Measurements from ENCODE around the gene SEMA7A. TPM values are rescaled to one million over a fixed set of nuclear protein-coding genes. Genes with fewer than 3 reads are reported as not detected.

The SEMA7A gene
- total and polyA plus RNA-seq, 11 donors, result 0.53 to 7.5 (median 1.8) TPM

GRCh38 chr15:74451322-74451721, 17.6 kb upstream of the SEMA7A start:
- ATAC-seq, result no peak

DNA sequence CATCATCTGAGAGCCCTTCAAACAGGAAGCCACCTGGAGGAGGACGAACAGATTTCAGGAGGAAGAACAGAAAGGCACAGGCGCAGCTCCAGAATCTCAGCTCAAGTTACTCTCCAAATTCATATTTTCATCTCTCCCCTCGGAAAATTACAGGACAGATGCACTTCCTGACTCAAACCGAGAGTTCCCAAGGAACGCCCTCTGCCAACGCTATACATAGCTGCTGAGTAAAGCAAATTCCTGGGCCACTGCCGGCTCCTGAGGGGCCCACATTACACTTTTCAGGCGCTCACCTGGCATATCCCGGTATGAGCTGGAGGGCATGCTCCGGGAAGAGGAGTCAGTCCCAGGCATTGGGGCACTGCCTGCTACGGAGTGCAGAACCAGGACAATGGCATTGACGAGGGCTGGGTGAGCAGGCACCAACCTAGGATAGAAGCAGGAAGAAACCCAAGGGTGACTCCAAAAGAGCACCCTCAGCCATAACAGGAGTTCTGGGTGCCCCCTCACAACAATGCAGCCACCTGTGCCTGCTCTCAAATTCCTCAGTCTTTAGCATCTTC, 16.0 kb upstream of the SEMA7A start:
- Histone ChIP-seq H3K4me1 (peaks cover 0 to 15% (median 0%) of the 10 kb centered on the region in 12 donors), H3K36me3 (peaks cover 0 to 100% (median 95%) of the 10 kb centered on the region in 9 donors), H3K4me3 (no peak overlapping the region), H3K27me3 (no peaks in the 10 kb centered on the region), H3K9me3 (no peaks in the 10 kb centered on the region), H3K27ac (no peak overlapping the region)
- TF ChIP-seq POLR2A (IDR thresholded peaks at IDR 0.05), result no peak
- TF ChIP-seq, protein P1, sequence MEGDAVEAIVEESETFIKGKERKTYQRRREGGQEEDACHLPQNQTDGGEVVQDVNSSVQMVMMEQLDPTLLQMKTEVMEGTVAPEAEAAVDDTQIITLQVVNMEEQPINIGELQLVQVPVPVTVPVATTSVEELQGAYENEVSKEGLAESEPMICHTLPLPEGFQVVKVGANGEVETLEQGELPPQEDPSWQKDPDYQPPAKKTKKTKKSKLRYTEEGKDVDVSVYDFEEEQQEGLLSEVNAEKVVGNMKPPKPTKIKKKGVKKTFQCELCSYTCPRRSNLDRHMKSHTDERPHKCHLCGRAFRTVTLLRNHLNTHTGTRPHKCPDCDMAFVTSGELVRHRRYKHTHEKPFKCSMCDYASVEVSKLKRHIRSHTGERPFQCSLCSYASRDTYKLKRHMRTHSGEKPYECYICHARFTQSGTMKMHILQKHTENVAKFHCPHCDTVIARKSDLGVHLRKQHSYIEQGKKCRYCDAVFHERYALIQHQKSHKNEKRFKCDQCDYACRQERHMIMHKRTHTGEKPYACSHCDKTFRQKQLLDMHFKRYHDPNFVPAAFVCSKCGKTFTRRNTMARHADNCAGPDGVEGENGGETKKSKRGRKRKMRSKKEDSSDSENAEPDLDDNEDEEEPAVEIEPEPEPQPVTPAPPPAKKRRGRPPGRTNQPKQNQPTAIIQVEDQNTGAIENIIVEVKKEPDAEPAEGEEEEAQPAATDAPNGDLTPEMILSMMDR (IDR thresholded peaks at IDR 0.05), result no peak
- WGBS, 4 donors, result 85 to 92% (median 88%) methylated on average over 10 to 12 of the region's 12 CpGs
- DNase-seq (no peak), ATAC-seq (no peak)
- intact Hi-C loops (cut with DNase I), result no loop called here

More at GRCh38 chr15:74451322-74451721, 17.6 kb upstream of the SEMA7A start:
- Histone ChIP-seq H3K9me3 (no peaks in the 10 kb centered on the region), H3K27me3 (no peaks in the 10 kb centered on the region), H3K4me1 (peaks cover 0 to 21% (median 0%) of the 10 kb centered on the region in 12 donors), H3K36me3 (peaks cover 0 to 100% (median 95%) of the 10 kb centered on the region in 9 donors), H3K4me3 (no peak overlapping the region), H3K27ac (no peak overlapping the region)
- 88 to 98% (median 98%) methylated on average over 2 of the region's 2 CpGs for WGBS, 4 donors
- DNase-seq, result no peak
- intact Hi-C loops (cut with DNase I), result no loop called here
- TF ChIP-seq POLR2A (IDR thresholded peaks at IDR 0.05), result no peak
- TF ChIP-seq, protein P1 (IDR thresholded peaks at IDR 0.05), result no peak

- Histone ChIP-seq H3K36me3 (peaks cover 0 to 97% (median 91%) of the 10 kb centered on the region in 9 donors), H3K9me3 (no peaks in the 10 kb centered on the region), H3K27me3 (no peaks in the 10 kb centered on the region), H3K4me3 (no peak overlapping the region), H3K4me1 (peaks cover 0 to 16% (median 1%) of the 10 kb centered on the region in 12 donors), H3K27ac (no peak overlapping the region)
- WGBS, 4 donors, result 94 to 100% (median 97%) methylated on average over 1 to 7 of the region's 7 CpGs
- ATAC-seq, result no peak
- intact Hi-C loops (cut with DNase I), result no loop called here
- TF ChIP-seq, protein P1 (IDR thresholded peaks at IDR 0.05), result no peak
- TF ChIP-seq POLR2A (IDR thresholded peaks at IDR 0.05), result no peak
- DNase-seq, result no peak
These were observed 15.3 kb upstream of the SEMA7A start for GRCh38 chr15:74449095-74449494.

DNA sequence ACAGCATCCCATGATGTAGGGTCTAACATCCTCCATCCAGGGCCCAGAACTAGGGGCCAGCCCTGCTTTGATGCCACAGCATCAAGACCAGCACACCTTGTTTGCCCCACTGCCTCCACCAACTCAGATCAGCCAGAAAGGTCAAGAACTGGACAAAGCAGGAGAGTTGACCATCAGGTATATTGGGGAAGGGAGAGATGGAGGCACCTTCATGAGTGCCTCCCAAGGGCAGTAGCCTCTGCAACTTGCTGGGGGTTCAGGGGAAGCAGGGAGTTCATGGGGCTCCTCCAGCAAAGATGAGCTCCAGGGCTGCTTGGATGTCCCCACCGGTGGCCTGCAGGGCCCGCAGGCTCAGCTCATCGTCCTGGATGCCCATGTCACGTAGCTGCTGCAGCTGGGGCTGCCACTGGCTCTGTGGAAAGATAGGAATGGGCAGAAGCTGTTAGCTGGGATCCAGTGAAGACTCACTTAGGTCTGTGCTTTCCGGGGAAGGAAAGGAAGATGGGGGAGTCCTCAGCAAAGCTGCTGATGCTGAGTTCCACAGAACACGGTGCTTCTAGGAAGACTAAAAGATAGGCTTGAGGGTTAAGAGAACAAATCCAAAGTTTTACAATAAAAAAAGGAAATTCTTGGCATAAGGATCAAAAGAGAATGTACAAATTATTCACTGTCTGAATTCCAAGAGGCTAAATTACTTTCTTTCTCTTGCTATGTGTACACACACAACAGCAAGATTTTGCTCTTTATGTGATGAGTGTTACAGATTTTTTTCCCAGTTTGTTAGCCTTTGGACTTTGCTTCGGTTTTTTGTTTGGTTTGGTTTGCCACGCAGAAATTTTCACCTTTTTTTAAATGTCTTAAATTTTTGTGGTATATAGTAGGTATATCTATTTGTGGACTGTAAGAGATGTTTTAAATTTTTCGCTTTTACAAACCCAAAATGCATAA, 12.3 kb upstream of the SEMA7A start:
- Histone ChIP-seq H3K9me3 (no peaks in the 10 kb centered on the region), H3K27me3 (no peaks in the 10 kb centered on the region), H3K4me3 (no peak overlapping the region), H3K36me3 (peaks cover 0 to 67% (median 63%) of the 10 kb centered on the region in 9 donors), H3K27ac (no peak overlapping the region), H3K4me1 (peaks cover 0 to 20% (median 5%) of the 10 kb centered on the region in 12 donors)
- ATAC-seq, result no peak
- no peak for DNase-seq
- TF ChIP-seq, protein P1 (IDR thresholded peaks at IDR 0.05), result no peak
- no peak for TF ChIP-seq POLR2A (IDR thresholded peaks at IDR 0.05)
- WGBS, 4 donors, result 91 to 95% (median 93%) methylated on average over 7 to 9 of the region's 9 CpGs
- intact Hi-C loops (cut with DNase I), result no loop called here
